H9 (cell line): ENCODE data around the gene MPZL1. TPM values are rescaled to one million over a fixed set of nuclear protein-coding genes. Genes with fewer than 3 reads are reported as not detected.

ENCODE experiments used
- DNase-seq: peaks from one replicate; pipeline ENCODE4 v3.0.0-alpha.2; 2017
- H2AFZ ChIP-seq: one replicate; pipeline ENCODE4 v1.6.1; 2013; ENCODE audit warnings: mild to moderate bottlenecking, low read length, control low read depth, moderate library complexity
- H2AK5ac ChIP-seq: 2 replicates; pipeline ENCODE4 v1.6.1; 2013; ENCODE audit warnings: low read length, control low read depth, mixed read lengths; ENCODE audit not compliant: insufficient read length
- H2BK120ac ChIP-seq: one replicate; pipeline ENCODE4 v1.6.1; 2013; ENCODE audit warnings: low read depth, mild to moderate bottlenecking, low read length, control low read depth, inconsistent platforms; ENCODE audit not compliant: poor library complexity, severe bottlenecking
- H2BK12ac ChIP-seq: 2 replicates; pipeline ENCODE4 v1.6.1; 2013; ENCODE audit warnings: low read length, control low read depth, mixed read lengths, low read depth; ENCODE audit not compliant: insufficient read length
- H2BK15ac ChIP-seq: 2 replicates; pipeline ENCODE4 v1.6.1; 2013; ENCODE audit warnings: low read depth, low read length, control low read depth
- H2BK20ac ChIP-seq: one replicate; pipeline ENCODE4 v1.6.1; 2013; ENCODE audit warnings: low read depth, mild to moderate bottlenecking, low read length, control low read depth, inconsistent platforms; ENCODE audit not compliant: poor library complexity, severe bottlenecking
- H2BK5ac ChIP-seq: 2 replicates; pipeline ENCODE4 v1.6.1; 2013; ENCODE audit warnings: low read length, control low read depth, mixed read lengths; ENCODE audit not compliant: insufficient read length
- H3K14ac ChIP-seq: 2 replicates; pipeline ENCODE4 v1.6.1; 2013; ENCODE audit warnings: low read length, control low read depth; ENCODE audit not compliant: insufficient read depth
- H3K18ac ChIP-seq: 2 replicates; pipeline ENCODE4 v1.6.1; 2013; ENCODE audit warnings: low read depth, mild to moderate bottlenecking, mixed read lengths, low read length, control low read depth; ENCODE audit not compliant: insufficient read length
- H3K23ac ChIP-seq: 2 replicates; pipeline ENCODE4 v1.6.1; 2013; ENCODE audit warnings: low read length, control low read depth, mixed read lengths, low read depth; ENCODE audit not compliant: insufficient read length
- H3K23me2 ChIP-seq: 2 replicates; pipeline ENCODE4 v1.6.1; 2013; ENCODE audit warnings: low read depth, mild to moderate bottlenecking, mixed read lengths, low read length, control low read depth; ENCODE audit not compliant: insufficient read length, poor library complexity, severe bottlenecking
- H3K27ac ChIP-seq: 2 replicates; pipeline ENCODE4 v1.5.1; 2013; ENCODE audit warnings: low read length, control low read depth, mixed read lengths, low read depth; ENCODE audit not compliant: insufficient read length
- H3K27me3 ChIP-seq: 2 replicates; pipeline ENCODE4 v1.6.1; 2013; ENCODE audit warnings: low read length, control low read depth, inconsistent platforms; ENCODE audit not compliant: insufficient read depth
- H3K4ac ChIP-seq: 2 replicates; pipeline ENCODE4 v1.6.1; 2013; ENCODE audit warnings: low read depth, mild to moderate bottlenecking, control low read depth, inconsistent platforms, low read length, moderate library complexity
- H3K4me1 ChIP-seq: 2 replicates; pipeline ENCODE4 v1.6.1; 2013; ENCODE audit warnings: low read length, control low read depth, inconsistent platforms; ENCODE audit not compliant: insufficient read depth
- H3K4me2 ChIP-seq: 2 replicates; pipeline ENCODE4 v1.6.1; 2013; ENCODE audit warnings: low read length, control low read depth, mixed read lengths; ENCODE audit not compliant: insufficient read length, insufficient read depth
- H3K56ac ChIP-seq: 2 replicates; pipeline ENCODE4 v1.6.1; 2013; ENCODE audit warnings: low read depth, mild to moderate bottlenecking, mixed read lengths, low read length, control low read depth; ENCODE audit not compliant: insufficient read length
- H3K79me1 ChIP-seq: 2 replicates; pipeline ENCODE4 v1.6.1; 2013; ENCODE audit warnings: low read depth, mild to moderate bottlenecking, moderate library complexity, low read length, control low read depth, inconsistent platforms; ENCODE audit not compliant: insufficient read depth, poor library complexity, severe bottlenecking
- H3K79me2 ChIP-seq: 2 replicates; pipeline ENCODE4 v1.6.1; 2013; ENCODE audit warnings: low read length, control low read depth, inconsistent platforms; ENCODE audit not compliant: insufficient read depth
- H3K9ac ChIP-seq: 2 replicates; pipeline ENCODE4 v1.6.1; 2013; ENCODE audit warnings: low read length, control low read depth, mixed read lengths; ENCODE audit not compliant: insufficient read length; ENCODE audit errors: extremely low read depth
- H3K9me3 ChIP-seq: one replicate; pipeline ENCODE4 v1.6.1; 2013; ENCODE audit warnings: low read depth, low read length, inconsistent platforms; ENCODE audit not compliant: control insufficient read depth
- H3T11ph ChIP-seq: one replicate; pipeline ENCODE4 v1.6.1; 2013; ENCODE audit warnings: mild to moderate bottlenecking, low read length, control low read depth, inconsistent platforms
- H4K20me1 ChIP-seq: one replicate; pipeline ENCODE4 v1.6.1; 2013; ENCODE audit not compliant: control insufficient read depth, insufficient read length, insufficient read depth
- H4K5ac ChIP-seq: 2 replicates; pipeline ENCODE4 v1.6.1; 2013; ENCODE audit warnings: low read depth, mild to moderate bottlenecking, mixed read lengths, low read length, control low read depth; ENCODE audit not compliant: insufficient read length
- H4K8ac ChIP-seq: replicated peaks from 2 replicates; pipeline ENCODE4 v1.6.1; 2013; ENCODE audit warnings: low read length, control low read depth, mixed read lengths, low read depth; ENCODE audit not compliant: insufficient read length
- H4K91ac ChIP-seq: 2 replicates; pipeline ENCODE4 v1.6.1; 2013; ENCODE audit warnings: low read depth, mild to moderate bottlenecking, moderate library complexity, mixed read lengths, low read length, control low read depth; ENCODE audit not compliant: insufficient read length
- H3K27ac Mint-ChIP-seq, 3 experiments: 2 replicates in 2 of 3; 3 replicates in 1 of 3; pipeline ENCODE4 v1.8.0; 2020 to 2021; ENCODE audit warnings: mixed read lengths in 3 of 3, mild to moderate bottlenecking in 1 of 3, moderate library complexity in 1 of 3
- H3K27me3 Mint-ChIP-seq: 2 replicates; pipeline ENCODE4 v1.8.0; 2021; ENCODE audit warnings: low read depth, mild to moderate bottlenecking, moderate library complexity, mixed read lengths
- H3K36me3 Mint-ChIP-seq, 3 experiments: 2 replicates in 2 of 3; 3 replicates in 1 of 3; pipeline ENCODE4 v1.8.0; 2020 to 2021; ENCODE audit warnings: low read depth in 3 of 3, mixed read lengths in 3 of 3; ENCODE audit not compliant: insufficient read depth in 1 of 3
- H3K4me1 Mint-ChIP-seq, 2 experiments: 2 replicates each; pipeline ENCODE4 v1.8.0; 2020; ENCODE audit warnings: mixed read lengths in 2 of 2
- H3K4me3 Mint-ChIP-seq, 2 experiments: 2 replicates in 1 of 2; 3 replicates in 1 of 2; pipeline ENCODE4 v1.8.0; 2020 to 2021; ENCODE audit warnings: mild to moderate bottlenecking in 2 of 2, mixed read lengths in 2 of 2, moderate library complexity in 1 of 2
- H3K9me3 Mint-ChIP-seq, 2 experiments: 2 replicates in 1 of 2; 3 replicates in 1 of 2; pipeline ENCODE4 v1.8.0; 2020; ENCODE audit warnings: mild to moderate bottlenecking in 2 of 2, mixed read lengths in 2 of 2, moderate library complexity in 1 of 2
- CTCF ChIP-seq: fragments of 200-600 bp; sonication (generic); conservative IDR thresholded peaks from 3 replicates; pipeline ENCODE4 v1.8.0; 2021; ENCODE audit warnings: antibody characterized with exemption, mild to moderate bottlenecking
- WGBS: extraction: QIAGEN DNeasy Blood & Tissue Kit; methylation state at CpG from one replicate; pipeline ENCODE4 v1.1.7; 2013; ENCODE audit warnings: missing lambda C conversion rate, low lambda C conversion rate, mixed read lengths; ENCODE audit not compliant: insufficient read length; ENCODE audit errors: extremely low coverage; 5-methylcytosine and 5-hydroxymethylcytosine counted together
- total RNA-seq: library from RNA; stranded (reverse); gene quantifications from 2 replicates; pipeline ENCODE4 v1.2.1, GENCODE V29; 2021

Gene MPZL1
- total RNA-seq, 1 experiment from 2014 or later: 60.7 TPM

- DNase-seq: no peak
- Histone ChIP-seq H3K9ac (no peak overlapping the region), H3K18ac (no peak overlapping the region), H2BK120ac (no peak overlapping the region), H4K20me1 (no peaks in the 10 kb centered on the region), H3K9me3 (no peaks in the 10 kb centered on the region), H3K23me2 (no peaks in the 10 kb centered on the region), H2AK5ac (no peak overlapping the region), H3K14ac (no peak overlapping the region), H2BK12ac (no peak overlapping the region), H3T11ph (no peak overlapping the region), H2AFZ (no peak overlapping the region), H3K56ac (no peak overlapping the region), H3K4me2 (no peak overlapping the region), H3K4ac (no peak overlapping the region), H2BK5ac (no peak overlapping the region), H3K27me3 (no peaks in the 10 kb centered on the region), H3K27ac (no peak overlapping the region), H4K5ac (no peak overlapping the region), H4K8ac (no peak overlapping the region), H3K79me2 (peaks cover 11% of the 10 kb centered on the region; the same call in 1 of the 2 replicates), H2BK20ac (no peak overlapping the region), H3K4me1 (no peaks in the 10 kb centered on the region; the same call in 1 of the 2 replicates), H3K23ac (no peak overlapping the region), H3K79me1 (no peaks in the 10 kb centered on the region), H2BK15ac (no peak overlapping the region), H4K91ac (no peak overlapping the region)
- H3K27me3 Mint-ChIP-seq: no peaks in the 10 kb centered on the region; the same call in 1 of the 2 replicates
- H3K4me1 Mint-ChIP-seq: peaks cover 12 to 15% of the 10 kb centered on the region in 2 experiments
- peaks cover 12 to 13% (median 12%) of the 10 kb centered on the region in 3 experiments for H3K36me3 Mint-ChIP-seq
- no peak for TF ChIP-seq CTCF
- H3K27ac Mint-ChIP-seq: no peak overlapping the region
- H3K4me3 Mint-ChIP-seq: no peak overlapping the region
- H3K9me3 Mint-ChIP-seq: peaks cover 4 to 5% of the 10 kb centered on the region in 2 experiments; a peak in 3 of 5 replicates
- no CpG with 5 or more reads among the region's 4 CpGs for WGBS
These were observed 15.4 kb downstream of the MPZL1 start for GRCh38 chr1:167737169-167737568.
